A549 (cell line): ENCODE measurements around the gene PPP1R9A. TPM values are rescaled to one million over a fixed set of nuclear protein-coding genes. Genes with fewer than 3 reads are reported as not detected.

ENCODE experiments used
- ATAC-seq, 2 experiments: fragments of 200-7000 bp in 1 of 2; fragments of >200 bp in 1 of 2; cut with Nextera tagmentation in 1 of 2; cut with Tn5 transposase in 1 of 2; 3 replicates each; pipeline versions ENCODE4 v1.8.0 to v1.9.1; 2018 to 2020; ENCODE audit warnings: mild to moderate bottlenecking in 1 of 2, moderate library complexity in 1 of 2
- CTCF ChIA-PET: fragments of 300-600 bp; sonication (Branson Sonifier 250); formaldehyde crosslinking; extraction: SDS; loops from one replicate; lab custom pipeline; 2021; ENCODE audit warnings: antibody characterized with exemption, inconsistent platforms; lab: Yijun Ruan, JAX
- POLR2A ChIA-PET: fragments of 350-600 bp; formaldehyde crosslinking; extraction: SDS; loops from one replicate; lab custom pipeline; 2021; ENCODE audit warnings: antibody characterized with exemption, inconsistent platforms; lab: Yijun Ruan, JAX
- DNase-seq, 2 experiments: peaks; one replicate each; pipeline versions ENCODE4 v3.0.0 to v3.0.0-alpha.2; 2011 to 2016; ENCODE audit warnings: low read depth in 1 of 2, low spot score in 1 of 2
- FAIRE-seq: peaks from 2 replicates; lab custom pipeline; 2011; peaks lifted over from hg19 to GRCh38; lab: Jason Lieb, UNC
- H3K27ac ChIP-seq, 2 experiments: fragments of >200 bp; sonication (Bioruptor Twin); formaldehyde crosslinking; 3 replicates each; pipeline ENCODE4 v1.5.1; 2016 to 2017
- H3K4me1 ChIP-seq: fragments of >200 bp; sonication (Bioruptor Twin); formaldehyde crosslinking; 3 replicates; pipeline ENCODE4 v1.6.1; 2016
- H3K4me2 ChIP-seq: fragments of >200 bp; sonication (Bioruptor Twin); formaldehyde crosslinking; 3 replicates; pipeline ENCODE4 v1.6.1; 2016
- H3K4me3 ChIP-seq: fragments of >200 bp; sonication (Bioruptor Twin); formaldehyde crosslinking; 3 replicates; pipeline ENCODE4 v1.5.1; 2016
- H3K9me3 ChIP-seq: fragments of >200 bp; sonication (Bioruptor Twin); formaldehyde crosslinking; 3 replicates; pipeline ENCODE4 v1.6.1; 2016
- BCL3 ChIP-seq: fragments of >200 bp; sonication (Bioruptor Twin); formaldehyde crosslinking; IDR thresholded peaks from 3 replicates; pipeline ENCODE4 v1.6.1; 2016
- BHLHE40 ChIP-seq: IDR thresholded peaks from 2 replicates; pipeline ENCODE4 v1.6.1; 2012; ENCODE audit warnings: low read depth, low read length, inconsistent platforms
- CBX2 ChIP-seq: fragments of 200-600 bp; sonication (generic); IDR thresholded peaks from 2 replicates; pipeline ENCODE4 v1.6.1; 2016; ENCODE audit warnings: low read depth, mild to moderate bottlenecking, borderline replicate concordance
- CEBPB ChIP-seq, 2 experiments: fragments of >200 bp in 1 of 2; sonication (Bioruptor Twin) in 1 of 2; formaldehyde crosslinking in 1 of 2; IDR thresholded peaks; 2 replicates each; pipeline ENCODE4 v1.6.1; 2012 to 2016
- EHF ChIP-seq: fragments of 250-450 bp; sonication (Bioruptor Pico); IDR thresholded peaks from 2 replicates; pipeline ENCODE4 v1.5.0; 2020; ENCODE audit warnings: mild to moderate bottlenecking
- EHMT2 ChIP-seq: fragments of 200-600 bp; sonication (generic); IDR thresholded peaks from 2 replicates; pipeline ENCODE4 v1.6.1; 2016; ENCODE audit warnings: antibody characterized with exemption, low read depth, mild to moderate bottlenecking, moderate library complexity
- ELK1 ChIP-seq: fragments of 150-350 bp; IDR thresholded peaks from 2 replicates; pipeline ENCODE4 v1.6.1; 2014; ENCODE audit warnings: low read depth, mild to moderate bottlenecking, low read length
- ESRRA ChIP-seq: fragments of 150-350 bp; IDR thresholded peaks from 2 replicates; pipeline ENCODE4 v1.6.1; 2014; ENCODE audit warnings: mild to moderate bottlenecking, low read length, borderline replicate concordance
- FOXS1 ChIP-seq: fragments of 250-450 bp; sonication (Bioruptor Pico); IDR thresholded peaks from 2 replicates; pipeline ENCODE4 v1.5.0; 2020; ENCODE audit warnings: mild to moderate bottlenecking, moderate library complexity
- HOXA7 ChIP-seq: fragments of 250-450 bp; sonication (Bioruptor Pico); IDR thresholded peaks from 2 replicates; pipeline ENCODE4 v1.5.0; 2020; ENCODE audit warnings: mild to moderate bottlenecking, moderate library complexity
- MAFK ChIP-seq: fragments of 450-650 bp; IDR thresholded peaks from 2 replicates; pipeline ENCODE4 v1.6.1; 2014; ENCODE audit not compliant: partially characterized antibody
- MAZ ChIP-seq: fragments of 150-350 bp; IDR thresholded peaks from 2 replicates; pipeline ENCODE4 v1.6.1; 2014; ENCODE audit warnings: antibody characterized with exemption, low read depth, low read length, borderline replicate concordance
- NR3C1 ChIP-seq: fragments of >200 bp; sonication (Bioruptor Twin); formaldehyde crosslinking; IDR thresholded peaks from 3 replicates; pipeline ENCODE4 v1.6.1; 2017
- POLR2A ChIP-seq: IDR thresholded peaks from 2 replicates; pipeline ENCODE4 v1.6.1; 2012; ENCODE audit warnings: mild to moderate bottlenecking, low read length
- POLR2AphosphoS2 ChIP-seq: conservative IDR thresholded peaks from 2 replicates; pipeline ENCODE4 v1.6.1; 2012; ENCODE audit warnings: low read length, improper control_type of control experiment, inconsistent platforms
- RCOR1 ChIP-seq: fragments of 150-350 bp; IDR thresholded peaks from 2 replicates; pipeline ENCODE4 v1.6.1; 2014; ENCODE audit warnings: antibody characterized with exemption, low read length, low read depth
- RFX5 ChIP-seq: fragments of 450-650 bp; IDR thresholded peaks from 2 replicates; pipeline ENCODE4 v1.7.1; 2014; ENCODE audit warnings: antibody characterized with exemption, mild to moderate bottlenecking, moderate library complexity
- SMC3 ChIP-seq: fragments of >200 bp; sonication (Bioruptor Twin); formaldehyde crosslinking; IDR thresholded peaks from 3 replicates; pipeline ENCODE4 v1.6.1; 2018; ENCODE audit warnings: inconsistent platforms
- TFCP2L1 ChIP-seq: fragments of 250-450 bp; sonication (Bioruptor Pico); IDR thresholded peaks from 2 replicates; pipeline ENCODE4 v1.5.0; 2021; ENCODE audit warnings: mild to moderate bottlenecking
- WGBS: methylation state at CpG from one replicate; pipeline ENCODE4 v1.1.6; 2017; ENCODE audit errors: missing lambda C conversion rate; 5-methylcytosine and 5-hydroxymethylcytosine counted together
- polyA plus RNA-seq, 4 experiments: library from polyadenylated mRNA; depleted of rRNA in 3 of 4; stranded (reverse); fragments of >200 nt; fragmentation: RNase III in 1 of 4; extraction: RNeasy Plus Mini Kit Qiagen cat#74134 plus additional on column Dnase treatment in 1 of 4; gene quantifications; 2 replicates in 3 of 4; 3 replicates in 1 of 4; pipeline ENCODE4 v1.2.3, GENCODE V29; 2011 to 2017
- TF ChIP-seq, protein P1 (sequence below): fragments of >200 bp; sonication (Bioruptor Twin); formaldehyde crosslinking; IDR thresholded peaks from 3 replicates; pipeline ENCODE4 v1.5.1; 2016

The PPP1R9A gene
- polyA plus RNA-seq, 2 of the 4 experiments (the other 2 are of a cell fraction), result 5.0 to 18.7 TPM

DNA sequence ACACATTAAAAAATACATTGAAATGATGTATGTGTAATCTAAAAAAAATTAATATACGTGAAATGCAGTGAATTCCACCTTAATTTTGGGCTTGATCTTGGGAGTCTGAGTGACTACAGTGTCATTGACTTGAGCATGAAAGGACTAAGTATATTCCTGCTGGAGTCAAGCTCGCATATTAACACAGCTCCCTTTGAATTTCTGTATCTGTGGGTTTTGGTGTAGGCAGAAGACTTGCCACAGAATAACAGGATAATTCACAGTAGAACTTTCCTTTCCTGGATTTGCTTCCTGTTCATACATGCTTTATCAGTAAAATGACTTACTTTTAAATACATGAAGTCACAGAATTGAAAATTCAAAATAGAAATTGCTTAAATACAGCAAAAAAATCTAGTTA is 55.3 kb downstream of the PPP1R9A start (continued):
- no peak for TF ChIP-seq EHMT2

GRCh38 chr7:94969434-94970084 is 62.2 kb downstream of the PPP1R9A start:
- 30% methylated on average over 7 of the region's 8 CpGs for WGBS
- DNase-seq, result peak in 1 of 2 experiments; percentile 56

DNA sequence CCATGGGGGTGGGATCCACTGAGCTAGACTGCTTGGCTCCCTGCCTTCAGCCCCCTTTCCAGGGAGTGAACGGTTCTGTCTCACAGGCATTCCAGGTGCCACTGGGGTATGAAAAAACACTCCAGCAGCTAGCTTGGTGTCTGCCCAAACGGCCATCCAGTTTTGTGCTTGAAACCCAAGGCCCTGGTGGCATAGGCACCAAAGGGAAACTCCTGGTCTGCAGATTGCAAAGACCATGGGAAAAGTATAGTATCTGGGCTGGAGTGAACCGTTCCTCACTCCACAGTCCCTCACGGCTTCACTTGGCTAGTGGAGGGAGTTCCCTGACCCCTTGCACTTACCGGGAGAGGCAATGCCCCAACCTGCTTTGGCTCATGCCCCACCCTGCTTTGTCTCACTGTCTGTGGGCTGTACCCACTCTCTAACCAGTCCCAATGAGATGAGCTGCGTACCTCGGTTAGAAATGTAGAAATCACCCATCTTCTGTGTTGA is 62.7 kb downstream of the PPP1R9A start:
- POLR2A ChIA-PET, result no interaction called here
- Histone ChIP-seq H3K9me3 (peaks cover 4% of the 10 kb centered on the region; the same call in 2 of the 3 replicates), H3K4me3 (no peak overlapping the region), H3K27ac (peak overlapping the region; percentile 37 to 79; a peak in 5 of 6 replicates), H3K4me1 (peaks cover 62% of the 10 kb centered on the region), H3K4me2 (peak overlapping the region; percentile 71)
- CTCF ChIA-PET, result interaction anchor here (0.6 to 1.5 kb wide), 5 partner anchors 38 to 230 kb away, joined by 3 to 4 read pairs (median 3); no protein-coding TSS in a partner anchor
- TF ChIP-seq POLR2AphosphoS2, result no peak
- TF ChIP-seq NR3C1, result no peak
- no peak for TF ChIP-seq BCL3
- no peak for TF ChIP-seq MAFK
- no peak for TF ChIP-seq ESRRA
- no peak for TF ChIP-seq MAZ
- TF ChIP-seq BHLHE40, result no peak
- TF ChIP-seq, protein P1, sequence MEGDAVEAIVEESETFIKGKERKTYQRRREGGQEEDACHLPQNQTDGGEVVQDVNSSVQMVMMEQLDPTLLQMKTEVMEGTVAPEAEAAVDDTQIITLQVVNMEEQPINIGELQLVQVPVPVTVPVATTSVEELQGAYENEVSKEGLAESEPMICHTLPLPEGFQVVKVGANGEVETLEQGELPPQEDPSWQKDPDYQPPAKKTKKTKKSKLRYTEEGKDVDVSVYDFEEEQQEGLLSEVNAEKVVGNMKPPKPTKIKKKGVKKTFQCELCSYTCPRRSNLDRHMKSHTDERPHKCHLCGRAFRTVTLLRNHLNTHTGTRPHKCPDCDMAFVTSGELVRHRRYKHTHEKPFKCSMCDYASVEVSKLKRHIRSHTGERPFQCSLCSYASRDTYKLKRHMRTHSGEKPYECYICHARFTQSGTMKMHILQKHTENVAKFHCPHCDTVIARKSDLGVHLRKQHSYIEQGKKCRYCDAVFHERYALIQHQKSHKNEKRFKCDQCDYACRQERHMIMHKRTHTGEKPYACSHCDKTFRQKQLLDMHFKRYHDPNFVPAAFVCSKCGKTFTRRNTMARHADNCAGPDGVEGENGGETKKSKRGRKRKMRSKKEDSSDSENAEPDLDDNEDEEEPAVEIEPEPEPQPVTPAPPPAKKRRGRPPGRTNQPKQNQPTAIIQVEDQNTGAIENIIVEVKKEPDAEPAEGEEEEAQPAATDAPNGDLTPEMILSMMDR, result no peak
- no peak for TF ChIP-seq CBX2
- no peak for TF ChIP-seq ELK1
- TF ChIP-seq TFCP2L1 (CRISPR knock-in tag), result no peak
- no peak for TF ChIP-seq EHF (CRISPR knock-in tag)
- TF ChIP-seq CEBPB (IDR thresholded peaks at IDR 0.05), result no peak
- TF ChIP-seq RFX5, result no peak
- no peak for TF ChIP-seq RCOR1
- TF ChIP-seq FOXS1, result no peak
- no peak for TF ChIP-seq HOXA7 (CRISPR knock-in tag)
- ATAC-seq (peak in 1 of 2 experiments; percentile 62; a peak in 3 of 6 replicates), FAIRE-seq (no peak), DNase-seq (peak in 1 of 2 experiments; percentile 27)
- 68% methylated on average over 7 of the region's 7 CpGs for WGBS

More at GRCh38 chr7:94969434-94970084, 62.2 kb downstream of the PPP1R9A start:
- H3K9me3 ChIP-seq, result peaks cover 8% of the 10 kb centered on the region
- H3K4me2 ChIP-seq, result peak overlapping the region; percentile 71
- ATAC-seq (peak in 1 of 2 experiments; percentile 67; a peak in 3 of 6 replicates), FAIRE-seq (no peak)
- H3K4me1 ChIP-seq, result peaks cover 56% of the 10 kb centered on the region
- TF ChIP-seq SMC3 (no peak), CBX2 (no peak), MAZ (no peak), BCL3 (no peak), POLR2A (0 out of 2 replicates have a peak, but pooled peaks have one; percentile 4)
- ChIA-PET CTCF (interaction anchor here (0.9 to 1.5 kb wide), 2 partner anchors 39 to 230 kb away, joined by 3 read pairs; no protein-coding TSS in a partner anchor), POLR2A (no interaction called here)
- H3K27ac ChIP-seq, result peak overlapping the region; percentile 37 to 79; a peak in 5 of 6 replicates
- H3K4me3 ChIP-seq, result no peak overlapping the region
